Neural cell (in vitro differentiated cells): ENCODE measurements around the gene TXNDC2.

ENCODE experiments used
- CTCF ChIP-seq: fragments of 450-650 bp; IDR thresholded peaks from 2 replicates; pipeline ENCODE4 v1.5.1; 2014; ENCODE audit warnings: antibody characterized with exemption, mild to moderate bottlenecking, moderate library complexity; ENCODE audit not compliant: poor library complexity, severe bottlenecking
- EP300 ChIP-seq: fragments of 450-650 bp; conservative IDR thresholded peaks from 2 replicates; pipeline ENCODE4 v1.6.1; 2014; ENCODE audit warnings: antibody characterized with exemption, mild to moderate bottlenecking, moderate library complexity; ENCODE audit not compliant: poor library complexity, severe bottlenecking
- RAD21 ChIP-seq: fragments of 450-650 bp; conservative IDR thresholded peaks from 2 replicates; pipeline ENCODE4 v1.6.1; 2014; ENCODE audit warnings: antibody characterized with exemption, mild to moderate bottlenecking, moderate library complexity

- no peak for TF ChIP-seq CTCF
- TF ChIP-seq EP300 = peak; percentile 63
- no peak for TF ChIP-seq RAD21
Observed at GRCh38 chr18:9862686-9863085, 23.1 kb upstream of the TXNDC2 start.
